GM12878 (cell line): ENCODE measurements around the gene PTPRM. TPM values are rescaled to one million over a fixed set of nuclear protein-coding genes. Genes with fewer than 3 reads are reported as not detected.

Experiments
- ATAC-seq: fragments of 200-7000 bp; cut with Tn5 transposase; 3 replicates; pipeline ENCODE4 v1.9.1; 2020; ENCODE audit warnings: mild to moderate bottlenecking, moderate library complexity
- BruUV-seq: library from RNA; stranded (reverse); fragments of 400-500 nt; replicated peaks from 2 replicates; lab custom pipeline; 2021; lab: Mats Ljungman, UMichigan
- CTCF ChIA-PET: fragments of 300-600 bp; sonication (Branson Sonifier 250); formaldehyde crosslinking; extraction: SDS; loops from one replicate; lab custom pipeline; 2021; ENCODE audit warnings: inconsistent platforms; lab: Yijun Ruan, JAX
- POLR2A ChIA-PET: fragments of 350-600 bp; formaldehyde crosslinking; extraction: SDS; loops from one replicate; lab custom pipeline; 2021; ENCODE audit warnings: inconsistent platforms; lab: Charles Lee
- RAD21 ChIA-PET: fragments of 300-600 bp; sonication (Branson Sonifier 250); formaldehyde crosslinking; loops from one replicate; lab custom pipeline; 2023; ENCODE audit warnings: antibody characterized with exemption; ENCODE audit not compliant: unreplicated experiment; lab: Charles Lee
- SMC1A ChIA-PET: fragments of 300-600 bp; sonication (Branson Sonifier 250); formaldehyde crosslinking; loops from one replicate; lab custom pipeline; 2023; ENCODE audit not compliant: unreplicated experiment, uncharacterized antibody; lab: Charles Lee
- DNase-seq: peaks from one replicate; pipeline ENCODE4 v3.0.0-alpha.2; 2011; ENCODE audit warnings: low read depth, low spot score
- FAIRE-seq: peaks from 3 replicates; lab custom pipeline; 2011; peaks lifted over from hg19 to GRCh38; lab: Jason Lieb, UNC
- H2AFZ ChIP-seq: 2 replicates; pipeline ENCODE4 v1.6.0; 2011; ENCODE audit warnings: low read depth, low read length, control low read depth; ENCODE audit not compliant: control insufficient read depth
- H3K27ac ChIP-seq: 2 replicates; pipeline ENCODE4 v1.5.1; 2011; ENCODE audit warnings: control low read depth; ENCODE audit not compliant: control insufficient read depth, insufficient read depth
- H3K27me3 ChIP-seq, 2 experiments: replicated peaks in 1 of 2; 2 replicates each; pipeline versions ENCODE4 v1.6.0 to v1.6.1; 2011; ENCODE audit warnings: low read length in 1 of 2; ENCODE audit not compliant: control insufficient read depth in 2 of 2, insufficient read depth in 2 of 2
- H3K36me3 ChIP-seq, 2 experiments: 2 replicates each; pipeline ENCODE4 v1.5.1; 2011; ENCODE audit warnings: low read length in 1 of 2; ENCODE audit not compliant: control insufficient read depth in 2 of 2, insufficient read depth in 2 of 2
- H3K4me1 ChIP-seq: 2 replicates; pipeline ENCODE4 v1.6.1; 2011; ENCODE audit warnings: mild to moderate bottlenecking, low read length, moderate library complexity, mixed read lengths; ENCODE audit not compliant: control insufficient read depth, insufficient read depth
- H3K4me2 ChIP-seq: 2 replicates; pipeline ENCODE4 v1.6.0; 2011; ENCODE audit warnings: control low read depth; ENCODE audit not compliant: control insufficient read depth, insufficient read depth
- H3K4me3 ChIP-seq: fragments of 200-600 bp; sonication (generic); 2 replicates; pipeline ENCODE4 v1.5.1; 2016
- H3K79me2 ChIP-seq: 2 replicates; pipeline ENCODE4 v1.6.0; 2011; ENCODE audit warnings: low read length; ENCODE audit not compliant: control insufficient read depth, insufficient read depth
- H3K9ac ChIP-seq: 2 replicates; pipeline ENCODE4 v1.8.0; 2011; ENCODE audit warnings: low read length, control low read depth, mixed read lengths; ENCODE audit not compliant: control insufficient read depth, insufficient read depth
- H3K9me3 ChIP-seq: replicated peaks from 3 replicates; pipeline ENCODE4 v1.5.1; 2011; ENCODE audit warnings: mild to moderate bottlenecking, low read length; ENCODE audit not compliant: control insufficient read depth, insufficient read depth
- H4K20me1 ChIP-seq: 2 replicates; pipeline ENCODE4 v1.6.0; 2011; ENCODE audit not compliant: control insufficient read depth, insufficient read depth
- ATF3 ChIP-seq: IDR thresholded peaks from 2 replicates; pipeline ENCODE4 v1.6.1; 2011; ENCODE audit warnings: low read depth, mild to moderate bottlenecking, low read length, moderate library complexity, borderline replicate concordance; ENCODE audit errors: extremely low read depth
- ATF7 ChIP-seq: fragments of 450-650 bp; IDR thresholded peaks from 2 replicates; pipeline ENCODE4 v1.6.1; 2016; ENCODE audit warnings: low read depth, mild to moderate bottlenecking
- BCL11A ChIP-seq: IDR thresholded peaks from 2 replicates; pipeline ENCODE4 v1.6.1; 2011; ENCODE audit warnings: low read depth, low read length
- BCL3 ChIP-seq: IDR thresholded peaks from 2 replicates; pipeline ENCODE4 v1.6.1; 2011; ENCODE audit warnings: borderline replicate concordance, low read depth, mild to moderate bottlenecking, moderate library complexity, low read length; ENCODE audit not compliant: insufficient read depth, poor library complexity, severe bottlenecking
- CHD1 ChIP-seq: IDR thresholded peaks from 2 replicates; pipeline ENCODE4 v1.6.1; 2012; ENCODE audit warnings: low read depth, low read length, improper control_type of control experiment
- CREM ChIP-seq: IDR thresholded peaks from 2 replicates; pipeline ENCODE4 v1.6.1; 2014; ENCODE audit warnings: antibody characterized with exemption, low read depth
- HDAC6 ChIP-seq: fragments of 200-600 bp; sonication (generic); IDR thresholded peaks from one replicate; pipeline ENCODE4 v1.8.0; 2017; ENCODE audit warnings: antibody characterized with exemption; ENCODE audit not compliant: unreplicated experiment
- LARP7 ChIP-seq: fragments of 450-650 bp; IDR thresholded peaks from 2 replicates; pipeline ENCODE4 v1.6.1; 2017; ENCODE audit warnings: mild to moderate bottlenecking
- MLLT1 ChIP-seq: fragments of 450-650 bp; IDR thresholded peaks from 2 replicates; pipeline ENCODE4 v1.6.1; 2016; ENCODE audit warnings: mild to moderate bottlenecking
- MYC ChIP-seq: IDR thresholded peaks from 2 replicates; pipeline ENCODE4 v1.6.1; 2011; ENCODE audit warnings: mild to moderate bottlenecking, low read length, moderate library complexity, inconsistent platforms; ENCODE audit not compliant: insufficient read depth, insufficient replicate concordance, insufficient read length, severe bottlenecking
- NFYB ChIP-seq: IDR thresholded peaks from 2 replicates; pipeline ENCODE4 v1.6.1; 2011; ENCODE audit warnings: low read depth, mild to moderate bottlenecking, low read length, improper control_type of control experiment, moderate library complexity; ENCODE audit not compliant: insufficient read depth
- NR2C2 ChIP-seq: IDR thresholded peaks from 2 replicates; pipeline ENCODE4 v1.6.1; 2011; ENCODE audit warnings: borderline replicate concordance, low read depth; ENCODE audit not compliant: control insufficient read depth, insufficient read length
- PML ChIP-seq: IDR thresholded peaks from 2 replicates; pipeline ENCODE4 v1.6.1; 2012; ENCODE audit warnings: low read length, inconsistent platforms
- RB1 ChIP-seq: fragments of 450-650 bp; formaldehyde crosslinking; IDR thresholded peaks from 2 replicates; pipeline ENCODE4 v1.6.1; 2017; ENCODE audit warnings: mild to moderate bottlenecking, borderline replicate concordance
- WGBS: methylation state at CpG from one replicate; pipeline ENCODE4 v1.1.6; 2016; ENCODE audit warnings: low lambda C conversion rate; ENCODE audit not compliant: insufficient replicate concordance, insufficient coverage; ENCODE audit errors: missing lambda C conversion rate; 5-methylcytosine and 5-hydroxymethylcytosine counted together
- in situ Hi-C: fragments of 300-500 bp; cut with MboI; formaldehyde crosslinking; loops from 9 replicates; pipeline ENCODE4 v1.14.3; 2018; ENCODE audit warnings: mixed read lengths
- intact Hi-C: fragments of 100-400 bp; cut with micrococcal nuclease; formaldehyde crosslinking; loops from one replicate; pipeline ENCODE4 v1.14.2; 2022; ENCODE audit not compliant: unreplicated experiment
- polyA plus RNA-seq, 11 experiments: library from polyadenylated mRNA; depleted of rRNA in 4 of 11; unstranded in 6 of 11; stranded (reverse) in 5 of 11; fragments of >200 nt; fragmentation: Nextera tagmentation in 4 of 11; fragmentation: Illumina TruSeq in 1 of 11; extraction: Ambion mirVana in 4 of 11; extraction: Trizol in 1 of 11; gene quantifications; 1 replicate in 1 of 11; 2 replicates in 10 of 11; pipeline versions ENCODE4 v1.2.1 to v1.2.3, GENCODE V29; 2011 to 2016; ENCODE audit warnings: inconsistent platforms in 2 of 11, missing spikeins in 2 of 11, low read depth in 1 of 11
- total RNA-seq, 4 experiments: library from RNA; depleted of rRNA in 3 of 4; stranded (reverse); fragments of >200 nt in 3 of 4; fragmentation: Illumina TruSeq in 1 of 4; extraction: Trizol in 1 of 4; gene quantifications; 2 replicates each; pipeline versions ENCODE4 v1.2.1 to v1.2.3, GENCODE V29; 2013 to 2021
- TF ChIP-seq, protein P1 (sequence below): fragments of 150-350 bp; IDR thresholded peaks from 2 replicates; pipeline ENCODE4 v1.6.1; 2016; ENCODE audit warnings: low read depth, low read length

Gene PTPRM
- total and polyA plus RNA-seq, 10 of the 15 experiments (the other 5 are each of a cell fraction or from before 2014, with no cell fraction given): 0.07 to 22.6 (median 0.60) TPM

DNA sequence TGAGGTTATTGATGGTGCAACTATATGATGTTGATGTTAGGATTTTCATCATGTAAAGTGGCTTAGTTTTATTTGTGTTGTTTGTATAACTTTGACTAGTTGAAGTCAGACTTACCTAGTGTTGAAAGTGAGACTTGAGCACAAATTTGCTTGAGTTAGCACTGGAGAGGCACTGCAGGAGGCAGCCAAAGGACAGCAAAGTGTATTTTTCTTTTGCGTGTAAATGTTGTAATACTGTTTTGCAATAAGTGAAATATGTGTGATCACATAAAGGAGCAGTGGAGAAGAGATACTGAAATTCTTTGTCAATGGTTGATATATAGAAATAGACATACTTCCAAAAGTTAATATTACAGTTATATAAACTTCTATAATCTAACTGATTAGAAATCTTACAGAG, 710.2 kb downstream of the PTPRM start (continued):
- TF ChIP-seq LARP7: no peak
- no peak for TF ChIP-seq CHD1
- no peak for TF ChIP-seq MYC
- TF ChIP-seq BCL3: no peak
- TF ChIP-seq MLLT1: no peak
- TF ChIP-seq, all 136 proteins: peak for 0

DNA sequence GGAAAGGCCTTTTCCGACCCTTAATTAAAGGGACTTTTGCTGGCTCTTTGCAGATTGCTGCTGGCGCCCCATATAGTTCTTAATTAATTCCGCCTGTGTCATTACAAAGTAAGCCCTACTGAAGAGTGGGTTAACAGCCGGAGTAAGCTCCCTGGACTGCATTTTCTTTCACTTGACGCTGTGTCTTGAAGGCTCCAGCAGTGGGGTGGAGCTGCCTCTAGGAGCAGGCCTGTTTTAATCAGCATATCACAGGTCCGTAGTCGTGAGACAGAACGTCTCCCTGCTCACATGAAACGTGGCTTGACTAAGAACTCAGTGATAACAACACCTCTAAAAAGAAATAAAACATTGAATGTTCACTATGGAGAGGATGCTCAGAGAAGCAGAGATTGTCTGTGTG, 712.2 kb downstream of the PTPRM start:
- ChIA-PET SMC1A (no interaction called here), POLR2A (no interaction called here), RAD21 (no interaction called here), CTCF (interaction anchor here (0.6 kb wide), 1 partner anchor 17 kb away, joined by 3 read pairs; no protein-coding TSS in a partner anchor)
- no peaks in the 10 kb centered on the region; a peak in 1 of 4 replicates for H3K27me3 ChIP-seq
- no peaks in the 10 kb centered on the region for H3K36me3 ChIP-seq
- no peaks in the 10 kb centered on the region for H4K20me1 ChIP-seq
- no peak for DNase-seq
- no peak overlapping the region for H2AFZ ChIP-seq
- WGBS: 28% methylated on average over 9 of the region's 9 CpGs
- H3K4me1 ChIP-seq: no peaks in the 10 kb centered on the region
- intact Hi-C loops (no loop called here), in situ Hi-C loops (no loop called here)
- H3K79me2 ChIP-seq: no peaks in the 10 kb centered on the region
- no peak overlapping the region for H3K9ac ChIP-seq
- no TSS peak for BruUV-seq
- no peak for FAIRE-seq
- H3K9me3 ChIP-seq: no peaks in the 10 kb centered on the region
- ATAC-seq: no peak
- no peak overlapping the region for H3K4me3 ChIP-seq
- H3K27ac ChIP-seq: no peak overlapping the region
- H3K4me2 ChIP-seq: no peak overlapping the region
- TF ChIP-seq CREM: no peak
- TF ChIP-seq PML: no peak
- no peak for TF ChIP-seq BCL11A
- TF ChIP-seq ATF3: no peak
- no peak for TF ChIP-seq RB1
- TF ChIP-seq NFYB: no peak
- TF ChIP-seq NR2C2: no peak
- no peak for TF ChIP-seq ATF7
- TF ChIP-seq, protein P1, sequence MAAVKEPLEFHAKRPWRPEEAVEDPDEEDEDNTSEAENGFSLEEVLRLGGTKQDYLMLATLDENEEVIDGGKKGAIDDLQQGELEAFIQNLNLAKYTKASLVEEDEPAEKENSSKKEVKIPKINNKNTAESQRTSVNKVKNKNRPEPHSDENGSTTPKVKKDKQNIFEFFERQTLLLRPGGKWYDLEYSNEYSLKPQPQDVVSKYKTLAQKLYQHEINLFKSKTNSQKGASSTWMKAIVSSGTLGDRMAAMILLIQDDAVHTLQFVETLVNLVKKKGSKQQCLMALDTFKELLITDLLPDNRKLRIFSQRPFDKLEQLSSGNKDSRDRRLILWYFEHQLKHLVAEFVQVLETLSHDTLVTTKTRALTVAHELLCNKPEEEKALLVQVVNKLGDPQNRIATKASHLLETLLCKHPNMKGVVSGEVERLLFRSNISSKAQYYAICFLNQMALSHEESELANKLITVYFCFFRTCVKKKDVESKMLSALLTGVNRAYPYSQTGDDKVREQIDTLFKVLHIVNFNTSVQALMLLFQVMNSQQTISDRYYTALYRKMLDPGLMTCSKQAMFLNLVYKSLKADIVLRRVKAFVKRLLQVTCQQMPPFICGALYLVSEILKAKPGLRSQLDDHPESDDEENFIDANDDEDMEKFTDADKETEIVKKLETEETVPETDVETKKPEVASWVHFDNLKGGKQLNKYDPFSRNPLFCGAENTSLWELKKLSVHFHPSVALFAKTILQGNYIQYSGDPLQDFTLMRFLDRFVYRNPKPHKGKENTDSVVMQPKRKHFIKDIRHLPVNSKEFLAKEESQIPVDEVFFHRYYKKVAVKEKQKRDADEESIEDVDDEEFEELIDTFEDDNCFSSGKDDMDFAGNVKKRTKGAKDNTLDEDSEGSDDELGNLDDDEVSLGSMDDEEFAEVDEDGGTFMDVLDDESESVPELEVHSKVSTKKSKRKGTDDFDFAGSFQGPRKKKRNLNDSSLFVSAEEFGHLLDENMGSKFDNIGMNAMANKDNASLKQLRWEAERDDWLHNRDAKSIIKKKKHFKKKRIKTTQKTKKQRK: no peak
- no peak for TF ChIP-seq HDAC6
- TF ChIP-seq MLLT1: no peak
